K562 (cell line): ENCODE data around the gene KISS1R. TPM values are rescaled to one million over a fixed set of nuclear protein-coding genes. Genes with fewer than 3 reads are reported as not detected.

Source experiments
- BRD9 ChIP-seq: fragments of 450-650 bp; IDR thresholded peaks from 2 replicates; pipeline ENCODE4 v1.6.1; 2018; ENCODE audit warnings: low read depth; ENCODE audit not compliant: partially characterized antibody
- CCNT2 ChIP-seq: IDR thresholded peaks from 2 replicates; pipeline ENCODE4 v1.6.1; 2011; ENCODE audit warnings: borderline replicate concordance, low read depth, mild to moderate bottlenecking, moderate library complexity, mixed read lengths, low read length; ENCODE audit not compliant: insufficient read length; ENCODE audit errors: extremely low read depth
- ETV5 ChIP-seq: sonication (generic); formaldehyde crosslinking; IDR thresholded peaks from 2 replicates; pipeline ENCODE4 v1.4.0; 2020; ENCODE audit warnings: low read depth, mild to moderate bottlenecking, missing genetic modification reagents
- L3MBTL2 ChIP-seq: fragments of 450-650 bp; IDR thresholded peaks from 2 replicates; pipeline ENCODE4 v1.6.1; 2016; ENCODE audit warnings: mild to moderate bottlenecking, moderate library complexity
- NFE2 ChIP-seq: IDR thresholded peaks from 2 replicates; pipeline ENCODE4 v1.6.1; 2014; ENCODE audit warnings: antibody characterized with exemption, low read depth
- POLR2G ChIP-seq: fragments of 200-400 bp; formaldehyde crosslinking; IDR thresholded peaks from 2 replicates; pipeline ENCODE4 v1.6.1; 2017; ENCODE audit warnings: low read depth, mild to moderate bottlenecking, antibody characterized with exemption, low read length, moderate library complexity
- RBM39 ChIP-seq: fragments of 200-400 bp; formaldehyde crosslinking; optimal IDR thresholded peaks from 2 replicates; pipeline ENCODE3; 2018; ENCODE audit warnings: low read depth, low read length
- RUNX1 ChIP-seq: sonication (generic); IDR thresholded peaks from 2 replicates; pipeline ENCODE4 v1.6.1; 2016; ENCODE audit warnings: antibody characterized with exemption, low read depth
- TRIM24 ChIP-seq, 2 experiments: fragments of 450-650 bp; IDR thresholded peaks; 2 replicates each; pipeline ENCODE4 v1.6.1; 2016
- polyA plus RNA-seq, 8 experiments: library from polyadenylated mRNA; depleted of rRNA in 4 of 8; stranded (reverse) in 5 of 8; unstranded in 3 of 8; fragments of >200 nt; fragmentation: Nextera tagmentation in 2 of 8; fragmentation: Illumina TruSeq in 1 of 8; extraction: Ambion mirVana in 2 of 8; extraction: Trizol in 1 of 8; gene quantifications; 2 replicates each; pipeline versions ENCODE4 v1.2.1 to v1.2.3, GENCODE V29; 2011 to 2014; ENCODE audit warnings: inconsistent platforms in 1 of 8, missing spikeins in 1 of 8
- total RNA-seq, 7 experiments: library from RNA; depleted of rRNA in 6 of 7; stranded (reverse); fragments of >200 nt in 6 of 7; fragmentation: Illumina TruSeq in 2 of 7; extraction: Trizol in 2 of 7; gene quantifications; 2 replicates each; pipeline versions ENCODE4 v1.2.1 to v1.2.3, GENCODE V29; 2011 to 2021; ENCODE audit warnings: low replicate concordance in 1 of 7
- TF ChIP-seq, protein P1 (sequence below): sonication (generic); formaldehyde crosslinking; IDR thresholded peaks from 2 replicates; pipeline ENCODE4 v1.8.1; 2023; ENCODE audit warnings: missing genetic modification reagents, mild to moderate bottlenecking, borderline replicate concordance
- TF ChIP-seq, protein P2 (sequence below): fragments of 450-650 bp; IDR thresholded peaks from 2 replicates; pipeline ENCODE4 v1.6.1; 2016; ENCODE audit warnings: low read depth, mild to moderate bottlenecking, moderate library complexity
- TF ChIP-seq, protein P3 (sequence below), 2 experiments: fragments of 450-650 bp in 1 of 2; sonication (generic) in 1 of 2; formaldehyde crosslinking; conservative IDR thresholded peaks; 2 replicates each; pipeline versions ENCODE4 v1.4.0 to v1.8.1; 2020 to 2022; ENCODE audit warnings: mild to moderate bottlenecking in 1 of 2, missing genetic modification reagents in 1 of 2
- TF ChIP-seq, protein P4 (sequence below), 2 experiments: IDR thresholded peaks in 1 of 2; conservative IDR thresholded peaks in 1 of 2; 2 replicates each; pipeline ENCODE4 v1.6.1; 2016; ENCODE audit warnings: low read depth in 2 of 2, mild to moderate bottlenecking in 1 of 2, missing compliant biosample characterization in 1 of 2, missing genetic modification characterization in 1 of 2, moderate library complexity in 1 of 2
- TF ChIP-seq, protein P5 (sequence below), 2 experiments: fragments of 450-650 bp; IDR thresholded peaks; 2 replicates each; pipeline ENCODE4 v1.6.1; 2018; ENCODE audit warnings: mild to moderate bottlenecking in 2 of 2, low read depth in 1 of 2; ENCODE audit not compliant: partially characterized antibody in 2 of 2

Gene KISS1R
- total and polyA plus RNA-seq, 9 of the 15 experiments (the other 6 are each of a cell fraction or from before 2014, with no cell fraction given) = 0.37 to 39.4 (median 2.0) TPM

DNA sequence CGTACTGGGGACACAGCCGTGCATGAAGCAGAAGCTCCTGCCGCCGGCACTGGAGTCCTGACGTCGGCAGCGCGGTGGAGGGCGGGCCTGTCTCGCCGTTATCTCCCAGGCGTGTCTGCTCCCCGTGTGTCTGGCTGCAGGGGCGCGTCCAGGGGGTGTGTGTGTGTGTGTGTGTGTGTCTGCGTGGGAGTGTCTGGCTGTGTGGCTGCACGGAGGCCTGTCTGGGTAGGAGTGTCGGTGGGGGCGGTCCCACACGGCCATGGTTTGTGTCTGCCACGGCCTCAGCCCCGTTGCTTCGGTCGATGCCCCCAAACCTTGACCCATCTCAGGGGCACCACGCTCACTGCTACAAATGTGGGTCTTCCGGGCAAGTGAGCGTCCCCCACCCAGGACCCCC, 27.0 kb downstream of the KISS1R start (continued):
- TF ChIP-seq, protein P1, sequence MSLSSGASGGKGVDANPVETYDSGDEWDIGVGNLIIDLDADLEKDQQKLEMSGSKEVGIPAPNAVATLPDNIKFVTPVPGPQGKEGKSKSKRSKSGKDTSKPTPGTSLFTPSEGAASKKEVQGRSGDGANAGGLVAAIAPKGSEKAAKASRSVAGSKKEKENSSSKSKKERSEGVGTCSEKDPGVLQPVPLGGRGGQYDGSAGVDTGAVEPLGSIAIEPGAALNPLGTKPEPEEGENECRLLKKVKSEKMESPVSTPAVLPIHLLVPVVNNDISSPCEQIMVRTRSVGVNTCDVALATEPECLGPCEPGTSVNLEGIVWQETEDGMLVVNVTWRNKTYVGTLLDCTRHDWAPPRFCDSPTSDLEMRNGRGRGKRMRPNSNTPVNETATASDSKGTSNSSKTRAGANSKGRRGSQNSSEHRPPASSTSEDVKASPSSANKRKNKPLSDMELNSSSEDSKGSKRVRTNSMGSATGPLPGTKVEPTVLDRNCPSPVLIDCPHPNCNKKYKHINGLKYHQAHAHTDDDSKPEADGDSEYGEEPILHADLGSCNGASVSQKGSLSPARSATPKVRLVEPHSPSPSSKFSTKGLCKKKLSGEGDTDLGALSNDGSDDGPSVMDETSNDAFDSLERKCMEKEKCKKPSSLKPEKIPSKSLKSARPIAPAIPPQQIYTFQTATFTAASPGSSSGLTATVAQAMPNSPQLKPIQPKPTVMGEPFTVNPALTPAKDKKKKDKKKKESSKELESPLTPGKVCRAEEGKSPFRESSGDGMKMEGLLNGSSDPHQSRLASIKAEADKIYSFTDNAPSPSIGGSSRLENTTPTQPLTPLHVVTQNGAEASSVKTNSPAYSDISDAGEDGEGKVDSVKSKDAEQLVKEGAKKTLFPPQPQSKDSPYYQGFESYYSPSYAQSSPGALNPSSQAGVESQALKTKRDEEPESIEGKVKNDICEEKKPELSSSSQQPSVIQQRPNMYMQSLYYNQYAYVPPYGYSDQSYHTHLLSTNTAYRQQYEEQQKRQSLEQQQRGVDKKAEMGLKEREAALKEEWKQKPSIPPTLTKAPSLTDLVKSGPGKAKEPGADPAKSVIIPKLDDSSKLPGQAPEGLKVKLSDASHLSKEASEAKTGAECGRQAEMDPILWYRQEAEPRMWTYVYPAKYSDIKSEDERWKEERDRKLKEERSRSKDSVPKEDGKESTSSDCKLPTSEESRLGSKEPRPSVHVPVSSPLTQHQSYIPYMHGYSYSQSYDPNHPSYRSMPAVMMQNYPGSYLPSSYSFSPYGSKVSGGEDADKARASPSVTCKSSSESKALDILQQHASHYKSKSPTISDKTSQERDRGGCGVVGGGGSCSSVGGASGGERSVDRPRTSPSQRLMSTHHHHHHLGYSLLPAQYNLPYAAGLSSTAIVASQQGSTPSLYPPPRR (CRISPR knock-in tag) = peak; percentile 93
- peak; percentile 81 for TF ChIP-seq RUNX1
- peak; percentile 85 to 88 for TF ChIP-seq TRIM24 (IDR thresholded peaks at IDR 0.05)
- TF ChIP-seq CCNT2 = peak; percentile 99
- peak; percentile 68 for TF ChIP-seq POLR2G
- peak; percentile 72 for TF ChIP-seq BRD9
- TF ChIP-seq, protein P2, sequence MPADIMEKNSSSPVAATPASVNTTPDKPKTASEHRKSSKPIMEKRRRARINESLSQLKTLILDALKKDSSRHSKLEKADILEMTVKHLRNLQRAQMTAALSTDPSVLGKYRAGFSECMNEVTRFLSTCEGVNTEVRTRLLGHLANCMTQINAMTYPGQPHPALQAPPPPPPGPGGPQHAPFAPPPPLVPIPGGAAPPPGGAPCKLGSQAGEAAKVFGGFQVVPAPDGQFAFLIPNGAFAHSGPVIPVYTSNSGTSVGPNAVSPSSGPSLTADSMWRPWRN = peak; percentile 82
- TF ChIP-seq L3MBTL2 = peak; percentile 49
- TF ChIP-seq, protein P3, sequence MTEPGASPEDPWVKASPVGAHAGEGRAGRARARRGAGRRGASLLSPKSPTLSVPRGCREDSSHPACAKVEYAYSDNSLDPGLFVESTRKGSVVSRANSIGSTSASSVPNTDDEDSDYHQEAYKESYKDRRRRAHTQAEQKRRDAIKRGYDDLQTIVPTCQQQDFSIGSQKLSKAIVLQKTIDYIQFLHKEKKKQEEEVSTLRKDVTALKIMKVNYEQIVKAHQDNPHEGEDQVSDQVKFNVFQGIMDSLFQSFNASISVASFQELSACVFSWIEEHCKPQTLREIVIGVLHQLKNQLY (CRISPR knock-in tag; conservative IDR thresholded peaks at IDR 0.05) = no peak
- TF ChIP-seq, protein P4, sequence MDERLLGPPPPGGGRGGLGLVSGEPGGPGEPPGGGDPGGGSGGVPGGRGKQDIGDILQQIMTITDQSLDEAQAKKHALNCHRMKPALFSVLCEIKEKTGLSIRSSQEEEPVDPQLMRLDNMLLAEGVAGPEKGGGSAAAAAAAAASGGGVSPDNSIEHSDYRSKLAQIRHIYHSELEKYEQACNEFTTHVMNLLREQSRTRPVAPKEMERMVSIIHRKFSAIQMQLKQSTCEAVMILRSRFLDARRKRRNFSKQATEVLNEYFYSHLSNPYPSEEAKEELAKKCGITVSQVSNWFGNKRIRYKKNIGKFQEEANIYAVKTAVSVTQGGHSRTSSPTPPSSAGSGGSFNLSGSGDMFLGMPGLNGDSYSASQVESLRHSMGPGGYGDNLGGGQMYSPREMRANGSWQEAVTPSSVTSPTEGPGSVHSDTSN (CRISPR knock-in tag; IDR thresholded peaks at IDR 0.05; ENCODE audit: low read depth) = no peak
- TF ChIP-seq, protein P4 (tag; conservative IDR thresholded peaks at IDR 0.05; ENCODE audit: low read depth) = no peak
- TF ChIP-seq ETV5 (CRISPR knock-in tag) = 0 out of 2 replicates have a peak, but pooled peaks have one; percentile 46
- no peak for TF ChIP-seq NFE2
- TF ChIP-seq, protein P5, sequence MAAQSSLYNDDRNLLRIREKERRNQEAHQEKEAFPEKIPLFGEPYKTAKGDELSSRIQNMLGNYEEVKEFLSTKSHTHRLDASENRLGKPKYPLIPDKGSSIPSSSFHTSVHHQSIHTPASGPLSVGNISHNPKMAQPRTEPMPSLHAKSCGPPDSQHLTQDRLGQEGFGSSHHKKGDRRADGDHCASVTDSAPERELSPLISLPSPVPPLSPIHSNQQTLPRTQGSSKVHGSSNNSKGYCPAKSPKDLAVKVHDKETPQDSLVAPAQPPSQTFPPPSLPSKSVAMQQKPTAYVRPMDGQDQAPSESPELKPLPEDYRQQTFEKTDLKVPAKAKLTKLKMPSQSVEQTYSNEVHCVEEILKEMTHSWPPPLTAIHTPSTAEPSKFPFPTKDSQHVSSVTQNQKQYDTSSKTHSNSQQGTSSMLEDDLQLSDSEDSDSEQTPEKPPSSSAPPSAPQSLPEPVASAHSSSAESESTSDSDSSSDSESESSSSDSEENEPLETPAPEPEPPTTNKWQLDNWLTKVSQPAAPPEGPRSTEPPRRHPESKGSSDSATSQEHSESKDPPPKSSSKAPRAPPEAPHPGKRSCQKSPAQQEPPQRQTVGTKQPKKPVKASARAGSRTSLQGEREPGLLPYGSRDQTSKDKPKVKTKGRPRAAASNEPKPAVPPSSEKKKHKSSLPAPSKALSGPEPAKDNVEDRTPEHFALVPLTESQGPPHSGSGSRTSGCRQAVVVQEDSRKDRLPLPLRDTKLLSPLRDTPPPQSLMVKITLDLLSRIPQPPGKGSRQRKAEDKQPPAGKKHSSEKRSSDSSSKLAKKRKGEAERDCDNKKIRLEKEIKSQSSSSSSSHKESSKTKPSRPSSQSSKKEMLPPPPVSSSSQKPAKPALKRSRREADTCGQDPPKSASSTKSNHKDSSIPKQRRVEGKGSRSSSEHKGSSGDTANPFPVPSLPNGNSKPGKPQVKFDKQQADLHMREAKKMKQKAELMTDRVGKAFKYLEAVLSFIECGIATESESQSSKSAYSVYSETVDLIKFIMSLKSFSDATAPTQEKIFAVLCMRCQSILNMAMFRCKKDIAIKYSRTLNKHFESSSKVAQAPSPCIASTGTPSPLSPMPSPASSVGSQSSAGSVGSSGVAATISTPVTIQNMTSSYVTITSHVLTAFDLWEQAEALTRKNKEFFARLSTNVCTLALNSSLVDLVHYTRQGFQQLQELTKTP (IDR thresholded peaks at IDR 0.05; ENCODE audit: low read depth in 1 of 2, partially characterized antibody in 2 of 2) = peak in 1 of 2 experiments; percentile 78
- no peak for TF ChIP-seq RBM39
